Esophagus squamous epithelium (tissue), 5 donors: ENCODE measurements around the gene NDUFS5. TPM values are rescaled to one million over a fixed set of nuclear protein-coding genes. Genes with fewer than 3 reads are reported as not detected.
A peak's percentile ranks its signal among the peaks of the same experiment; 100 is the strongest.

Experiments used
- DNase-seq: peaks from one replicate; lab custom pipeline; 2025; lab: John Stamatoyannopoulos, UW
- H3K27ac ChIP-seq, 4 donors: fragments of 200-600 bp; sonication (generic); one replicate each; pipeline ENCODE4 v1.5.1; 2016 to 2019; ENCODE audit warnings: mild to moderate bottlenecking in 1 of 4
- H3K27me3 ChIP-seq, 4 donors: fragments of 200-600 bp; sonication (generic); 1 replicate in 3 of 4; 2 replicates in 1 of 4; pipeline versions ENCODE4 v1.5.1 to v1.6.0; 2017 to 2021; ENCODE audit warnings: antibody characterized with exemption in 1 of 4
- H3K36me3 ChIP-seq, 3 donors: fragments of 200-600 bp; sonication (generic); one replicate each; pipeline ENCODE4 v1.5.1; 2016 to 2019
- H3K4me1 ChIP-seq, 3 donors: fragments of 200-600 bp; sonication (generic); one replicate each; pipeline ENCODE4 v1.5.1; 2017 to 2019
- H3K4me3 ChIP-seq, 4 donors: fragments of 200-600 bp; sonication (generic); 1 replicate in 3 of 4; 2 replicates in 1 of 4; pipeline ENCODE4 v1.5.1; 2016 to 2019; ENCODE audit warnings: mild to moderate bottlenecking in 2 of 4, moderate library complexity in 1 of 4
- H3K9me3 ChIP-seq, 3 donors: fragments of 200-600 bp; sonication (generic); one replicate each; pipeline ENCODE4 v1.5.1; 2016 to 2019
- POLR2A ChIP-seq, 4 donors: fragments of 450-650 bp; IDR thresholded peaks; one replicate each; pipeline ENCODE4 v1.6.1; 2017; ENCODE audit warnings: antibody characterized with exemption in 4 of 4, mild to moderate bottlenecking in 4 of 4, moderate library complexity in 3 of 4
- WGBS, 2 donors: methylation state at CpG; one replicate each; pipeline ENCODE4 v1.1.5; 2018; 5-methylcytosine and 5-hydroxymethylcytosine counted together
- intact Hi-C: fragments of 100-400 bp; cut with DNase I; formaldehyde crosslinking; loops from one replicate; pipeline ENCODE4 v1.15.0; 2022
- total RNA-seq, 4 donors: library from RNA; depleted of rRNA; stranded (reverse); fragments of >200 nt; gene quantifications; one replicate each; pipeline ENCODE4 v1.1.0, GENCODE V29; 2016
- TF ChIP-seq, protein P1 (sequence below), 6 experiments: fragments of 450-650 bp in 4 of 6; fragments of 200-600 bp in 2 of 6; sonication (generic) in 2 of 6; IDR thresholded peaks; one replicate each; pipeline ENCODE4 v1.5.1; 2016 to 2019; ENCODE audit warnings: antibody characterized with exemption in 6 of 6, mild to moderate bottlenecking in 4 of 6, moderate library complexity in 4 of 6
- donor health status: DM: yes; HTN: yes; CAD: no.

The NDUFS5 gene
- total RNA-seq, 4 donors from 2014 or later = 300 to 496 (median 418) TPM

DNA sequence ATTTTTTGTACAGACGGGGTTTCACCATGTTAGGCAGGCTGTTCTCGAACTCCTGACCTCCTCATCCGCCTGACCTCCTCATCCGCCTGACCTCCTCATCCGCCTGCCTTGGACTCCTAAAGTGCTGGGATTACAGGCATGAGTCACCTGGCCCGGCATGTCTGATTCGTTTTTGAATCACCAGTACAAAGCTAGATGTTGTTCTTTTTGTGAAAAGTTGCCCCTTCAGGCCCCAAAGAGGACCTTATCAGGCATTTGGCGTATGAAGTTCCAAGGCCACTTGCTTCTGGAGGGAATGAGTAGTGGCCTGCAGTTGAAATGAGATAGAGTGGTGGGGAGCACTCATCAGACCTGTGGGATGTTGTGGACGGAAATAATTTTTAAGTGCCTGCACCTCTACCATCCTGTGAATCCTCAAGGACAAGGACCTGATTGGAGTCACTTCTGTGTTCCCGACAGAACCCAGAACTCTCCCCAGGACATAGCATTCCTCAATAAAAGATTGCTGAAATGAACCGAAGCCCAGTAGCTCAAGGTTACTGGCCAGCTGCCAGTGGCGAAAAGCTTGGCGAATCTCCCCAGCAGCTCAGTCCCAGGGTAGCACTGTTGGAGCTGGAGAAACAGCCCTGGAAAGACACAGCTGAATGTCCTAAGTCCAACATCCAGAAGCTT, 50.1 kb downstream of the NDUFS5 start:
- no peak for DNase-seq
- Histone ChIP-seq H3K9me3 (no peaks in the 10 kb centered on the region), H3K4me3 (no peak overlapping the region), H3K36me3 (no peaks in the 10 kb centered on the region), H3K27me3 (peaks cover 0 to 16% (median 0%) of the 10 kb centered on the region in 4 donors), H3K27ac (peak overlapping the region in 2 of 4 donors; percentile 47 to 65), H3K4me1 (peaks cover 7 to 20% (median 13%) of the 10 kb centered on the region in 3 donors)
- TF ChIP-seq POLR2A (IDR thresholded peaks at IDR 0.05) = no peak
- TF ChIP-seq, protein P1, sequence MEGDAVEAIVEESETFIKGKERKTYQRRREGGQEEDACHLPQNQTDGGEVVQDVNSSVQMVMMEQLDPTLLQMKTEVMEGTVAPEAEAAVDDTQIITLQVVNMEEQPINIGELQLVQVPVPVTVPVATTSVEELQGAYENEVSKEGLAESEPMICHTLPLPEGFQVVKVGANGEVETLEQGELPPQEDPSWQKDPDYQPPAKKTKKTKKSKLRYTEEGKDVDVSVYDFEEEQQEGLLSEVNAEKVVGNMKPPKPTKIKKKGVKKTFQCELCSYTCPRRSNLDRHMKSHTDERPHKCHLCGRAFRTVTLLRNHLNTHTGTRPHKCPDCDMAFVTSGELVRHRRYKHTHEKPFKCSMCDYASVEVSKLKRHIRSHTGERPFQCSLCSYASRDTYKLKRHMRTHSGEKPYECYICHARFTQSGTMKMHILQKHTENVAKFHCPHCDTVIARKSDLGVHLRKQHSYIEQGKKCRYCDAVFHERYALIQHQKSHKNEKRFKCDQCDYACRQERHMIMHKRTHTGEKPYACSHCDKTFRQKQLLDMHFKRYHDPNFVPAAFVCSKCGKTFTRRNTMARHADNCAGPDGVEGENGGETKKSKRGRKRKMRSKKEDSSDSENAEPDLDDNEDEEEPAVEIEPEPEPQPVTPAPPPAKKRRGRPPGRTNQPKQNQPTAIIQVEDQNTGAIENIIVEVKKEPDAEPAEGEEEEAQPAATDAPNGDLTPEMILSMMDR (IDR thresholded peaks at IDR 0.05) = no peak
- 39 to 57% methylated on average over 10 to 13 of the region's 13 CpGs for WGBS, 2 donors
- intact Hi-C loops = no loop called here

DNA sequence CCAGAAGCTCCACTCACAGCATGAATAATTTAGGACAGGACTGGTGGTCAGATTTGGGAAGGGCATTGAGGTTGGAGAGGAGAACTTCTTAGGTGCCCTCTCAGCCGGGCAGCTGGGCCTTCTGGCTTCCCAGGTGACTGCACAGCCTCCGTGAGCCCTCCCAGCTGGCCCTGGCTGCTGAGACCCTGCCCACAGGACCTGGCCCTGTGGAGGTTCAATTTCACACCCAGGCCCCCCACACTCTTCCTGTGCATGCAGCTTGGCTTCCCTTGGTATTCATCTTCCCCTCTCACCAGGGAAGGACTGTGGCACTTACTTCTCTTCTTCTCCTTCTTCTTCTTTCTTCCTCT, 50.6 kb downstream of the NDUFS5 start:
- H3K27me3 ChIP-seq = peaks cover 0 to 21% (median 0%) of the 10 kb centered on the region in 4 donors
- intact Hi-C loops = no loop called here
- H3K4me1 ChIP-seq = peaks cover 12 to 25% (median 13%) of the 10 kb centered on the region in 3 donors
- H3K4me3 ChIP-seq = no peak overlapping the region
- H3K27ac ChIP-seq = peak overlapping the region in 2 of 4 donors; percentile 47 to 65
- DNase-seq = no peak
- H3K9me3 ChIP-seq = no peaks in the 10 kb centered on the region
- no peak for TF ChIP-seq POLR2A (IDR thresholded peaks at IDR 0.05)
- TF ChIP-seq, protein P1 (IDR thresholded peaks at IDR 0.05) = no peak
- no peaks in the 10 kb centered on the region for H3K36me3 ChIP-seq
- 84 to 89% methylated on average over 2 of the region's 2 CpGs for WGBS, 2 donors

DNA sequence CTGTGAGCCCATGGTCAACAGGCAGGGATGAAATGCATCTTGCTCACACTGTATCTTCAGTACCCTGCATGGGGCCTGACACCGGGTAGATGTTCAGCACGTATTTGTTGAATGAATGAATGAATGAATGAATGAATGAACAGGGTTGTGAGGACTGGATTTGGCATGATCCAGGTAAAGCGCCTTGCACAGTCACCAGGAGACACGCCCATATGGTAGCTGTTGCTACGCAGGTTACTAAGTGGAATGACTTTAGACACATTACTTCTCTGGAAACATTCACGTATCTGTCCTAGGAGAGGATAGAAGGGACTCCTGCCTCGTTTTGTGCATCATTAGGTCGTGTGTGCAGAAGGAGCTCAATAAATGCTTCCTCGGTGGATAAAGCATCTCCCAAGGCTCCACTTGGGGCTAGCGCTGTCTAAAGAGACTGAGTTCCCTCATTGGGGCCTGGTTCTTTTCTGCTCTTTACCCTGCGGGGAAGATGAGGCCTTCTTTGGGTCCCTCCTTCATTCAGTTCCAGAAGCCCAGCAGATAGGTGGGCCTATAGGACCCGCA, 54.2 kb downstream of the NDUFS5 start:
- DNase-seq = no peak
- intact Hi-C loops = no loop called here
- Histone ChIP-seq H3K4me1 (peaks cover 13 to 34% (median 15%) of the 10 kb centered on the region in 3 donors), H3K9me3 (no peaks in the 10 kb centered on the region), H3K36me3 (no peaks in the 10 kb centered on the region), H3K27me3 (peaks cover 0 to 54% (median 0%) of the 10 kb centered on the region in 4 donors), H3K4me3 (peak overlapping the region in 3 of 4 donors; percentile 45 to 74 (median 61)), H3K27ac (no peak overlapping the region)
- 79 to 85% methylated on average over 10 of the region's 12 CpGs for WGBS, 2 donors
- TF ChIP-seq, protein P1 (IDR thresholded peaks at IDR 0.05) = no peak
- no peak for TF ChIP-seq POLR2A (IDR thresholded peaks at IDR 0.05)

DNA sequence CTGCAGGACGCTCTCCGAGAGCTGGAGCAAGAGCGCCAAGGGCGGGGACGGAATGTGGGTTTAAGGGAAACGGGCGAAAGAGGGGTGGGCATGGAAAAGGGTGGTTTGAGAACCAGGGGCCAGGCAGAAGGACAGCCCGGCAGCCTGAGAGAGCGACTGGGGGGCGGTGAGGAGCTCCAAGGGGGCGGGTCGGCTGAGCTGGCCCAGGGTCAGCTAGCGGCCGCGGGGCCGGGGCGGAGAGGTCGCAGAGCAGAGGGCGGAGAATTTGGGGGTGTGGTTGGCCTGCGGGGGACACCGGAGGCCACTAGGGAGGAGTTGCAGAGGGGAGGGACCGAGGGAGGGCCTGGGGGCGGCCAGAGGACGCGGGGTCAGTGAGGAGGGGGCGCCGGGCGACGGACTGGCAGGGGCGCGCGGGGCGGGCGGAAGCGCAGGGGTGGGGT, 54.7 kb downstream of the NDUFS5 start:
- H3K27ac ChIP-seq = no peak overlapping the region
- intact Hi-C loops = no loop called here
- DNase-seq = no peak

More for the DNA sequence above, 54.7 kb downstream of the NDUFS5 start:
- H3K27me3 ChIP-seq = peaks cover 0 to 54% (median 0%) of the 10 kb centered on the region in 4 donors
- H3K36me3 ChIP-seq = no peaks in the 10 kb centered on the region
- 44 to 59% methylated on average over 9 to 13 of the region's 35 CpGs for WGBS, 2 donors
- H3K9me3 ChIP-seq = no peaks in the 10 kb centered on the region
- peak overlapping the region; percentile 40 to 74 (median 53) for H3K4me3 ChIP-seq
- TF ChIP-seq POLR2A (IDR thresholded peaks at IDR 0.05) = no peak
- TF ChIP-seq, protein P1 (IDR thresholded peaks at IDR 0.05) = no peak
- H3K4me1 ChIP-seq = peaks cover 13 to 34% (median 15%) of the 10 kb centered on the region in 3 donors
